ENCODE data around the gene HABP2. TPM values are rescaled to one million over a fixed set of nuclear protein-coding genes. Genes with fewer than 3 reads are reported as not detected.

The HABP2 gene
- total RNA-seq, 1 donor from 2014 or later, result 3.6 TPM

DNA sequence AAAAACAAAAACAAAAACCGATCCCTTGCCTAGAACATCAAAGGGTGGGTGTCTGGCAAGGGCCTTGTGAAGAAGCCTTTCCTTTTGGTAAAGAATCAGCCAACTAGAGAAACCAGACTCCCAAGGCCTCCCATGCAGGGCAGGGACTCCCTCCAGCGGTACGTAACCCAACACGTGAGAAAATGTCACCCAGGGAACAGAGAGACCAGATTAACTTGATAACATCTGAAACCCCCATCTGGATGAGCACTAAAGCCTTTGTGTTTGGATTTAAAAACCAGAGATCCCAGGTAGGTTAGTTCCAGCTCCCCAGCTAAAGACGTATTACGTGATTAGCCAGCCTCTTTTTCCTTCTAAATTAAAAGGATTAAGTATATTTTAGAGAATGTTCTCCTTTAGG lies 3.0 kb upstream of the HABP2 start:
- Histone ChIP-seq H3K27me3 (no peaks in the 10 kb centered on the region), H3K27ac (no peak overlapping the region), H3K4me1 (no peaks in the 10 kb centered on the region), H3K36me3 (no peaks in the 10 kb centered on the region), H3K9me3 (no peaks in the 10 kb centered on the region), H3K4me3 (no peak overlapping the region)
- intact Hi-C loops (cut with DNase I), result no loop called here
- ATAC-seq (no peak), DNase-seq (no peak)
- TF ChIP-seq, protein P1, sequence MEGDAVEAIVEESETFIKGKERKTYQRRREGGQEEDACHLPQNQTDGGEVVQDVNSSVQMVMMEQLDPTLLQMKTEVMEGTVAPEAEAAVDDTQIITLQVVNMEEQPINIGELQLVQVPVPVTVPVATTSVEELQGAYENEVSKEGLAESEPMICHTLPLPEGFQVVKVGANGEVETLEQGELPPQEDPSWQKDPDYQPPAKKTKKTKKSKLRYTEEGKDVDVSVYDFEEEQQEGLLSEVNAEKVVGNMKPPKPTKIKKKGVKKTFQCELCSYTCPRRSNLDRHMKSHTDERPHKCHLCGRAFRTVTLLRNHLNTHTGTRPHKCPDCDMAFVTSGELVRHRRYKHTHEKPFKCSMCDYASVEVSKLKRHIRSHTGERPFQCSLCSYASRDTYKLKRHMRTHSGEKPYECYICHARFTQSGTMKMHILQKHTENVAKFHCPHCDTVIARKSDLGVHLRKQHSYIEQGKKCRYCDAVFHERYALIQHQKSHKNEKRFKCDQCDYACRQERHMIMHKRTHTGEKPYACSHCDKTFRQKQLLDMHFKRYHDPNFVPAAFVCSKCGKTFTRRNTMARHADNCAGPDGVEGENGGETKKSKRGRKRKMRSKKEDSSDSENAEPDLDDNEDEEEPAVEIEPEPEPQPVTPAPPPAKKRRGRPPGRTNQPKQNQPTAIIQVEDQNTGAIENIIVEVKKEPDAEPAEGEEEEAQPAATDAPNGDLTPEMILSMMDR (IDR thresholded peaks at IDR 0.05), result no peak

DNA sequence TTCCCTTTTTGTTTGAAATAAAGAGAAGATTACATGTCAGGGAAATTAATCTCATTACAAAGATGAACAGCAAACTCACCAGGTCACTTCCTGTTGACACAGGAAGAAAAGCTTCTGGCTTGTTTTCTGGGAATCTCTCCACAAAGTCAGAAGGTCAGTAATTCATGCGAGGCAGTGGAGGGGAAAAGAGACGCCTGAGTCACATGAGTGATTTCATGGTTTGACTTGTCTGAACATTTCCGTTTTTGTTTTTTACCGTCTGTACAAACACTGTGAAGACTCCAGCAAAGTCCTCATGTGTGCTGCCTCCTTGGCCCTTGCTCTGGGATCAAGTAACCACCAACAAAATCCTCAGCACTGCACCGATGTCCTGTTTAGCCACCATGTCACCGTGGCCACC lies 2.5 kb upstream of the HABP2 start:
- H3K4me1 ChIP-seq, result no peaks in the 10 kb centered on the region
- intact Hi-C loops (cut with DNase I), result no loop called here
- DNase-seq, result no peak
- TF ChIP-seq, protein P1 (IDR thresholded peaks at IDR 0.05), result no peak
- no peak for ATAC-seq
- H3K27me3 ChIP-seq, result no peaks in the 10 kb centered on the region
- H3K9me3 ChIP-seq, result no peaks in the 10 kb centered on the region
- H3K36me3 ChIP-seq, result no peaks in the 10 kb centered on the region
- H3K27ac ChIP-seq, result no peak overlapping the region
- no peak overlapping the region for H3K4me3 ChIP-seq

DNA sequence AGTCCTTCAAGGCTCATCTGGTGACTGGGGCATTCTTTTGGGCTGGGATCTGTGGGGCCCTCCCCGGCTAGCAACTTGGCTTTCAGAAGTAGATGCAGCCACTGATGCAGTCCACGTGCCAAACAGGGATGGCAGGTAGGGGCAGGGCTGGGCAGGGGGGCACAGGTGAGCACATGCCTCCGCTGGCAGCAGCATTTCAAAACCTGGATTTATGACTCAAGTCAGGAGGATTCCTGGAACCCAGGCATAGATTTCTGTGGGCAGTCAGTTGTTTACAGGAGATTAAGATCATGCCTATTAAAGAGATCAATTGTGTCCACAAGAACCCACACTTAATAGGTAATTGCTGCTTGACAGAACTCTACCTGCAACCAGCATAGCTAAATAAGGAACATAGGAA lies 839 bp upstream of the HABP2 start:
- intact Hi-C loops (cut with DNase I), result no loop called here
- TF ChIP-seq, protein P1 (IDR thresholded peaks at IDR 0.05), result no peak
- DNase-seq (no peak), ATAC-seq (peak; percentile 45)
- H3K9me3 ChIP-seq, result no peaks in the 10 kb centered on the region
- no peaks in the 10 kb centered on the region for H3K27me3 ChIP-seq
- H3K4me3 ChIP-seq, result no peak overlapping the region
- no peaks in the 10 kb centered on the region for H3K36me3 ChIP-seq
- H3K27ac ChIP-seq, result no peak overlapping the region
- peaks cover 4% of the 10 kb centered on the region for H3K4me1 ChIP-seq

DNA sequence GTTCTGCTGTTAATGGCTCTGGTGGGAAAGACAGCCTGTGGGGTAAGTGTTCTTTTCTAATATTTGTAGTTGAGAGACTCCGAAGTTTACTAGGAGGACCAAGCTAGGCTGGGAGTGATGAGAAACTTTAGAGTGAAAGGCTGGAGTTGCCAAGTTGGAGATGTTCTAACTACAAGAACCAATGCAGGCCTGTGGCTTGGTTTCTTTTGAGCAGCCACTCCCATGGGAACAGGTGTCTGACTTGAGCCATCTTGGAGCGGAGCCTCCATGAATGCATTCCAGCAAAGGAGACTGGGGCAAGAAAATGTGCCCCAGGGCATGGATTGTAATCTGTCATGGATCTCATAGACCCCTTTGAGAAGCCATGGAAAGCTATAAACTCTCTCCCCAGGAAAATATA lies 296 bp downstream of the HABP2 start:
- ATAC-seq (no peak), DNase-seq (no peak)
- H3K4me1 ChIP-seq, result peaks cover 12% of the 10 kb centered on the region
- H3K27ac ChIP-seq, result no peak overlapping the region
- H3K4me3 ChIP-seq, result no peak overlapping the region
- no peaks in the 10 kb centered on the region for H3K27me3 ChIP-seq
- no peaks in the 10 kb centered on the region for H3K36me3 ChIP-seq
- TF ChIP-seq, protein P1 (IDR thresholded peaks at IDR 0.05), result no peak
- intact Hi-C loops (cut with DNase I), result no loop called here
- H3K9me3 ChIP-seq, result no peaks in the 10 kb centered on the region

DNA sequence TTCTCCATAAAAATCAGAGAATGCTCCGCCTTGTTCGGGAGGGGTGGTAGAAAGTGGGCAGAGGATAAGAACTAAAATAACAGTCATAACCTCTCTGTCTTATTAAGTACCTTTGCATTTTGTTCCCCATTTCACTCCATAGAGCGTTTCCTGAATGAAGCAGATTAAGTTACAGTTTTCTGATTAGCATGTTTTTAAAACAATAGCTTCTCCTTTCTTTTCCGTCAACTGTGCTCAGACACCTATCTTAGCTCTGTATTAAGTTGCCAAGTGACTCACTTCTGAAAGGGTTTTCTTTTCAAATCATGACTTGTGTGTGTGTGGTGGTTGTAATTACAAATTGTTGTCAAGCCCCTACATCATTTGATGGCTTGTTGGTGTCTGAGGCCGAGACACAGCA lies 1.4 kb downstream of the HABP2 start:
- Histone ChIP-seq H3K36me3 (no peaks in the 10 kb centered on the region), H3K9me3 (no peaks in the 10 kb centered on the region), H3K27ac (no peak overlapping the region), H3K4me3 (no peak overlapping the region), H3K4me1 (peaks cover 12% of the 10 kb centered on the region), H3K27me3 (no peaks in the 10 kb centered on the region)
- intact Hi-C loops (cut with DNase I), result no loop called here
- TF ChIP-seq, protein P1 (IDR thresholded peaks at IDR 0.05), result no peak
- no peak for ATAC-seq
- no peak for DNase-seq

DNA sequence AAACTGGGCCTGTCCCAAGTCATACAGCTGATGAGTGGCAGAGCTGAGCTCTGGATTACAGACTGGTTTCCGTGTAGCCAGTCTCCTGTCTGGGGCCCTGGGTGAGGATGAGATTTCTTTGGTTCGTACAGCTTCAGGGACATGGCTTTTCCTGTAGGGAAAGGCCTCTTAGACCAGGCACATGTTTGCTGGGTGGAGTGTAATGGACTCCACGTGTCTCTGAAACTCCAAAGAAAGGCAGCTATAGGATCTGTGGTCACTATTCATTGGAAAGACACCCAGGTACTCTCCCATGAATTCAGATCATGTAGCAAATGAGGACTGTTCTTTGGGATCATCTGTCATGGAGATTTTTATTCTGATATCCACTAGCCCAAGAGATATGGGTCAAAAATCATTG lies 2.4 kb downstream of the HABP2 start:
- DNase-seq, result no peak
- no peaks in the 10 kb centered on the region for H3K36me3 ChIP-seq
- no peaks in the 10 kb centered on the region for H3K27me3 ChIP-seq
- no peak overlapping the region for H3K27ac ChIP-seq
- H3K9me3 ChIP-seq, result no peaks in the 10 kb centered on the region
- intact Hi-C loops (cut with DNase I), result no loop called here
- TF ChIP-seq, protein P1 (IDR thresholded peaks at IDR 0.05), result no peak
- no peak for ATAC-seq
- no peak overlapping the region for H3K4me3 ChIP-seq
- peaks cover 12% of the 10 kb centered on the region for H3K4me1 ChIP-seq
